MG63 (cell line): ENCODE data around the gene RPRD1B. TPM values are rescaled to one million over a fixed set of nuclear protein-coding genes. Genes with fewer than 3 reads are reported as not detected.
"Not testable (repeated sequence)": the region's sequence is repeated elsewhere in the genome, so short reads cannot be mapped to it uniquely, and the experiment has no call there.

Experiments
- DNase-seq: peaks from one replicate; pipeline ENCODE4 v3.0.0-alpha.2; 2020
- H3K27me3 ChIP-seq: fragments of 250-450 bp; sonication (Bioruptor Pico); 2 replicates; pipeline ENCODE4 v1.5.1; 2020; ENCODE audit warnings: mild to moderate bottlenecking, moderate library complexity
- H3K36me3 ChIP-seq: fragments of 250-450 bp; sonication (Bioruptor Pico); 2 replicates; pipeline ENCODE4 v1.5.1; 2020; ENCODE audit warnings: mild to moderate bottlenecking, moderate library complexity
- H3K4me3 ChIP-seq: fragments of 250-450 bp; sonication (Bioruptor Pico); 2 replicates; pipeline ENCODE4 v1.5.1; 2020; ENCODE audit warnings: mild to moderate bottlenecking, moderate library complexity
- H3K9me3 ChIP-seq: fragments of 250-450 bp; sonication (Bioruptor Pico); 2 replicates; pipeline ENCODE4 v1.5.1; 2020; ENCODE audit warnings: mild to moderate bottlenecking, moderate library complexity
- total RNA-seq: library from RNA; depleted of rRNA; stranded (reverse); fragments of >200 nt; shearing (Covaris generic); gene quantifications from 2 replicates; pipeline ENCODE4 v1.2.3, GENCODE V29; 2014; ENCODE audit warnings: low replicate concordance

Gene RPRD1B
- total RNA-seq, 1 experiment from 2014 or later = 9.3 TPM

- Histone ChIP-seq H3K9me3 (no peaks in the 10 kb centered on the region), H3K36me3 (peaks cover 81% of the 10 kb centered on the region)
Measured at GRCh38 chr20:37995856-37996605, 37.5 kb upstream of the RPRD1B start.

GRCh38 chr20:37997516-37997915, 36.0 kb upstream of the RPRD1B start:
- no peaks in the 10 kb centered on the region for H3K9me3 ChIP-seq
- DNase-seq = no peak
- H3K4me3 ChIP-seq = no peak overlapping the region
- peaks cover 87% of the 10 kb centered on the region for H3K36me3 ChIP-seq
- H3K27me3 ChIP-seq = no peaks in the 10 kb centered on the region

More at GRCh38 chr20:37995856-37996605, 37.5 kb upstream of the RPRD1B start:
- no peak for DNase-seq
- H3K4me3 ChIP-seq = no peak overlapping the region
- no peaks in the 10 kb centered on the region for H3K27me3 ChIP-seq

- H3K27me3 ChIP-seq = no peaks in the 10 kb centered on the region
- no peak for DNase-seq
- H3K9me3 ChIP-seq = no peaks in the 10 kb centered on the region
- no peak overlapping the region for H3K4me3 ChIP-seq
- peaks cover 82% of the 10 kb centered on the region for H3K36me3 ChIP-seq
Measured at GRCh38 chr20:37999526-38000263, 33.9 kb upstream of the RPRD1B start.

- no peaks in the 10 kb centered on the region for H3K9me3 ChIP-seq
- peaks cover 78% of the 10 kb centered on the region for H3K36me3 ChIP-seq
- no peaks in the 10 kb centered on the region for H3K27me3 ChIP-seq
- no peak for DNase-seq
- H3K4me3 ChIP-seq = no peak overlapping the region
Measured at GRCh38 chr20:38000293-38000692, 33.3 kb upstream of the RPRD1B start.

- DNase-seq = peak; percentile 59
- no peaks in the 10 kb centered on the region for H3K9me3 ChIP-seq
- no peak overlapping the region for H3K4me3 ChIP-seq
- H3K36me3 ChIP-seq = peaks cover 68% of the 10 kb centered on the region
- H3K27me3 ChIP-seq = no peaks in the 10 kb centered on the region
Measured at GRCh38 chr20:38001173-38001875, 32.2 kb upstream of the RPRD1B start.

GRCh38 chr20:38001981-38002380, 31.6 kb upstream of the RPRD1B start:
- no peak overlapping the region for H3K4me3 ChIP-seq
- no peaks in the 10 kb centered on the region for H3K9me3 ChIP-seq
- DNase-seq = peak; percentile 13
- no peaks in the 10 kb centered on the region for H3K27me3 ChIP-seq
- peaks cover 61% of the 10 kb centered on the region for H3K36me3 ChIP-seq

- no peak for DNase-seq
- Histone ChIP-seq H3K36me3 (peaks cover 61% of the 10 kb centered on the region), H3K9me3 (no peaks in the 10 kb centered on the region), H3K27me3 (no peaks in the 10 kb centered on the region), H3K4me3 (no peak overlapping the region)
Measured at GRCh38 chr20:38002422-38002821, 31.1 kb upstream of the RPRD1B start.

GRCh38 chr20:38004416-38004815, 29.1 kb upstream of the RPRD1B start:
- Histone ChIP-seq H3K27me3 (no peaks in the 10 kb centered on the region), H3K36me3 (peaks cover 41% of the 10 kb centered on the region), H3K9me3 (no peaks in the 10 kb centered on the region), H3K4me3 (no peak overlapping the region)
- DNase-seq = no peak

- no peak for DNase-seq
- Histone ChIP-seq H3K9me3 (no peaks in the 10 kb centered on the region), H3K27me3 (no peaks in the 10 kb centered on the region), H3K36me3 (peaks cover 37% of the 10 kb centered on the region), H3K4me3 (no peak overlapping the region)
Measured at GRCh38 chr20:38005903-38006302, 27.6 kb upstream of the RPRD1B start.

- Histone ChIP-seq H3K27me3 (no peaks in the 10 kb centered on the region), H3K4me3 (no peak overlapping the region), H3K9me3 (no peaks in the 10 kb centered on the region), H3K36me3 (peaks cover 39% of the 10 kb centered on the region)
- no peak for DNase-seq
Measured at GRCh38 chr20:38007526-38007925, 26.0 kb upstream of the RPRD1B start.

GRCh38 chr20:38008233-38008944, 25.2 kb upstream of the RPRD1B start:
- H3K27me3 ChIP-seq = no peaks in the 10 kb centered on the region
- no peaks in the 10 kb centered on the region for H3K9me3 ChIP-seq
- no peak overlapping the region for H3K4me3 ChIP-seq
- DNase-seq = no peak
- peaks cover 43% of the 10 kb centered on the region for H3K36me3 ChIP-seq

GRCh38 chr20:38009416-38009815, 24.1 kb upstream of the RPRD1B start:
- peaks cover 47% of the 10 kb centered on the region for H3K36me3 ChIP-seq
- DNase-seq, H3K27me3 ChIP-seq: not testable (repeated sequence)

GRCh38 chr20:38011696-38012095, 21.9 kb upstream of the RPRD1B start:
- no peak for DNase-seq
- H3K4me3 ChIP-seq = no peak overlapping the region
- H3K27me3 ChIP-seq = no peaks in the 10 kb centered on the region
- H3K36me3 ChIP-seq = peaks cover 63% of the 10 kb centered on the region
- peaks cover 5% of the 10 kb centered on the region; the same call in 1 of the 2 replicates for H3K9me3 ChIP-seq

More at GRCh38 chr20:38009416-38009815, 24.1 kb upstream of the RPRD1B start:
- H3K9me3 ChIP-seq, H3K4me3 ChIP-seq: not testable (repeated sequence)

- DNase-seq = no peak
- no peak overlapping the region for H3K4me3 ChIP-seq
- H3K27me3 ChIP-seq = no peaks in the 10 kb centered on the region
- peaks cover 69% of the 10 kb centered on the region for H3K36me3 ChIP-seq
- peaks cover 10% of the 10 kb centered on the region for H3K9me3 ChIP-seq
Measured at GRCh38 chr20:38012332-38012731, 21.2 kb upstream of the RPRD1B start.

- Histone ChIP-seq H3K36me3 (peaks cover 85% of the 10 kb centered on the region), H3K9me3 (peaks cover 25% of the 10 kb centered on the region), H3K4me3 (no peak overlapping the region), H3K27me3 (no peaks in the 10 kb centered on the region)
- no peak for DNase-seq
Measured at GRCh38 chr20:38013887-38014286, 19.7 kb upstream of the RPRD1B start.

- Histone ChIP-seq H3K36me3 (peaks cover 80% of the 10 kb centered on the region), H3K9me3 (peaks cover 36% of the 10 kb centered on the region), H3K4me3 (no peak overlapping the region), H3K27me3 (no peaks in the 10 kb centered on the region)
- DNase-seq = no peak
Measured at GRCh38 chr20:38017959-38018358, 15.6 kb upstream of the RPRD1B start.

- Histone ChIP-seq H3K36me3 (peaks cover 77% of the 10 kb centered on the region), H3K9me3 (peaks cover 36% of the 10 kb centered on the region)
- no peak for DNase-seq
Measured at GRCh38 chr20:38018385-38018784, 15.2 kb upstream of the RPRD1B start.

More at GRCh38 chr20:38018385-38018784, 15.2 kb upstream of the RPRD1B start:
- Histone ChIP-seq H3K27me3 (no peaks in the 10 kb centered on the region), H3K4me3 (no peak overlapping the region)
